22Rv1 (cell line): Measurements from ENCODE around the gene TNK2.

Experiments used
- CTCF ChIP-seq: fragments of 450-650 bp; IDR thresholded peaks from 2 replicates; pipeline ENCODE4 v1.5.1; 2017; ENCODE audit warnings: mild to moderate bottlenecking
- ZFX ChIP-seq: fragments of 450-650 bp; IDR thresholded peaks from 2 replicates; pipeline ENCODE4 v1.6.1; 2017; ENCODE audit warnings: antibody characterized with exemption, borderline replicate concordance

DNA sequence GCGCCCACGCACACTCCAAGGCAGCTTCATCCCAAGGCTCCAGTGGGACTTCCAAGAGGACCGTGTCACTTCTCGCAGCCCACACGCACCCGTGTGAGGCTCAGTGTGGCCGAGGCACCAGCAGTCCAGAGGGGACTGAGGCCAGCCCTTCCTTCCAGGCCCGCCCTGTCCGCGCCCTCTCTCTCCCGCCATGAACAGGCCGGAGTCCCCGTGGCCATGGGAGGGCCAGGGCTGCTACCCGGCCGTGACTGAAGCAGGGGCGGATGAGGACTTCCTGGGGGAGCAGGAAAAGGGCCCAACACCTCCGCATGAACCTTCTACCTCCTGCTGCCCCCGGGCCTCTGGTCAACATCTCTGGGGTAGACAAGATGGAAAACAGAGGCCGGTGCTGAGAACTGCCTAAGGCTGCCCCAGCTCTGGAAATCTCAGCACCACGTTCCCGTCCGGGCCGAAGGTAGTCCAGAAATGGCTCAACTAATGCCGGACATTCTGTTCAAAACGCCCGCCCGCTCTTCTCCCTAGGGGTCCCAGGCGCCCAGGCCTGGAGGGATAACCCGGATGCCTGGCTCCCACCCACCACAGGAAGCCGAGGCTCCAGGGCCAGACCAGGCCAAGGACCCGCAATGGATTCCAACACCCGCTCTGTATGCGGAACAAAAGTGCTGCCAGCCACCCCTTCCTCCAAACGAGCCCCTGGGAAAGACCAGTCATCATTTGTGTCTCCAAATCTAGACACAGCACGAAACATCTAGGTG, 32.7 kb downstream of the TNK2 start:
- TF ChIP-seq CTCF (no peak), ZFX (no peak)
